ENCODE measurements around the gene RNF26. TPM values are rescaled to one million over a fixed set of nuclear protein-coding genes. Genes with fewer than 3 reads are reported as not detected.

RNF26 gene
- total RNA-seq, 2 donors from 2014 or later: 8.2 to 10.3 TPM

DNA sequence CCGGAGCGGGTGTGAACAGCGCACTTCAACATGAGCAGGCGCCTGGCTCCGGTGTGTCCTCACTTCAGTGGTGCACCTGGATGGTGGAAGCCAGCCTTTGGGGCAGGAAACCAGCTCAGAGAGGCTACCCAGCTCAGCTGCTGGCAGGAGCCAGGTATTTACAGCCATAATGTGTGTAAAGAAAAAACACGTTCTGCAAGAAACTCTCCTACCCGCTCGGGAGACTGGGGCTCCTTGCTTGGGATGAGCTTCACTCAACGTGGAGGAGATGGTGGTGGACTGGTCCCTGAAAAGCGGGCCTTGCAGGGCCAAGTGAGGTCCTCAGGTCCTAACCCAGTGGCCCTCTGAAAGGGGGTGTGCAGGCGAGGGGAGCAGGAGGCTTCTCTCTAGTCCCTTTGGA, 24.9 kb upstream of the RNF26 start:
- TF ChIP-seq, protein P1, sequence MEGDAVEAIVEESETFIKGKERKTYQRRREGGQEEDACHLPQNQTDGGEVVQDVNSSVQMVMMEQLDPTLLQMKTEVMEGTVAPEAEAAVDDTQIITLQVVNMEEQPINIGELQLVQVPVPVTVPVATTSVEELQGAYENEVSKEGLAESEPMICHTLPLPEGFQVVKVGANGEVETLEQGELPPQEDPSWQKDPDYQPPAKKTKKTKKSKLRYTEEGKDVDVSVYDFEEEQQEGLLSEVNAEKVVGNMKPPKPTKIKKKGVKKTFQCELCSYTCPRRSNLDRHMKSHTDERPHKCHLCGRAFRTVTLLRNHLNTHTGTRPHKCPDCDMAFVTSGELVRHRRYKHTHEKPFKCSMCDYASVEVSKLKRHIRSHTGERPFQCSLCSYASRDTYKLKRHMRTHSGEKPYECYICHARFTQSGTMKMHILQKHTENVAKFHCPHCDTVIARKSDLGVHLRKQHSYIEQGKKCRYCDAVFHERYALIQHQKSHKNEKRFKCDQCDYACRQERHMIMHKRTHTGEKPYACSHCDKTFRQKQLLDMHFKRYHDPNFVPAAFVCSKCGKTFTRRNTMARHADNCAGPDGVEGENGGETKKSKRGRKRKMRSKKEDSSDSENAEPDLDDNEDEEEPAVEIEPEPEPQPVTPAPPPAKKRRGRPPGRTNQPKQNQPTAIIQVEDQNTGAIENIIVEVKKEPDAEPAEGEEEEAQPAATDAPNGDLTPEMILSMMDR (IDR thresholded peaks at IDR 0.05): no peak
- Histone ChIP-seq H3K4me3 (no peak overlapping the region), H3K4me1 (no peaks in the 10 kb centered on the region), H3K9me3 (no peaks in the 10 kb centered on the region), H3K27me3 (no peaks in the 10 kb centered on the region), H3K36me3 (peaks cover 72% of the 10 kb centered on the region), H3K27ac (peak overlapping the region in 1 of 2 donors; percentile 16)
- no peak for DNase-seq (ENCODE audit: low spot score)

DNA sequence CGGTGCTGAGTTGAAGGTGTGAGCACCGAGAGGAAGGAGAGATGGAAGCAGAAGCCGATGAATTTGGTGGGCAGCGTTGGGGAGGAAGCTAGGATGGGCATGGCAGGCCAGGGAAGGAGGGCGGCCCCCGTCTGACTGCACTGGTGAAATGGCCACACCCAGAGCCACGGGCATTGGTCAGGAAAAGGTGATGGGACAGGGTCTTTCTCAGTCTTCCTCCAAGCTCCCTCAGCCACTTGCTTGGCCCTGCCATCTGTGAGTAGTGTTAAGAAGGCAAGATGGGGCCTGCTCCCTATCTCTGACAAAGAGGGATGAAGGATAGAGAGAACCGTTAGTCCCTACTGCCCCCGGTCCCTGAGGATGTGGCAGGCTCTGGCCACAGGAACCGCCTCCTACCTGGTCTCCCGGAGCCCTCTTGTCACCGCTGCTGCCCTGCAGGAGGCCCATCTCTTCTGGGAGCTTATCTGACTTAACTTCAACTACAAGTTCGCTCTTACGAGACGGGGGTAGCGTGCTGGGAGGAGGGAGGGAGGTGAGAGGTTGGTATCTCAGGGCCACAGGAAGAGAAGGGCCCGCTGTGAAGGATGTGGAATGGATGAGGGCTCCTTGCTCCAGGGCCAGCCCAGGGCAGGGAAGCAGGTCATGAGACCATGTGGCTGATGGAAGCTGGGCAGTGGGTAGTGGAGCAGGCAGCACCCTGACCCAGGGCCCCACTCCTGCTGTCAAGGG, 24.2 kb upstream of the RNF26 start:
- Histone ChIP-seq H3K27ac (peak overlapping the region in 1 of 2 donors; percentile 31), H3K9me3 (no peaks in the 10 kb centered on the region), H3K36me3 (peaks cover 78% of the 10 kb centered on the region), H3K4me3 (no peak overlapping the region), H3K27me3 (no peaks in the 10 kb centered on the region), H3K4me1 (peaks cover 0 to 2% of the 10 kb centered on the region in 2 donors)
- no peak for DNase-seq (ENCODE audit: low spot score)
- TF ChIP-seq, protein P1 (IDR thresholded peaks at IDR 0.05): no peak

DNA sequence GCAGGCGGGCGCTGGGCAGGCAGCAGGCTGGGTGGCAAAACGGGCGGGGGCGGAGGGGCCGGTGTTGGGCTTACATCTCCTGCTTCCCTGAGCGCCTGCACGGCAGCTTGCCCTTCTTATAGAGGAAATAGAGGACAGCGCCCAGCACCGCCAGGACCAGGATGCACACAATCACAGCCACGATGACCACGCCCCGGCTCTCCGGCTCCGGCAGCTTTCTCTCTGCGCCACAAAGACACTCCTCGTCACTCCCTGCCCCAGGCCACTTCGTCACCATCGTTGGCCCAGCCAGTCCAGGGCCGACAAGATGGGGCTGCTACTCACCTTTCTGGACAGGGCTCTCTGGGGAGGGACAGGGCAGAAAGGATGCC, 23.7 kb upstream of the RNF26 start:
- Histone ChIP-seq H3K27me3 (no peaks in the 10 kb centered on the region), H3K4me3 (no peak overlapping the region), H3K27ac (peak overlapping the region in 1 of 2 donors; percentile 31), H3K36me3 (peaks cover 78% of the 10 kb centered on the region), H3K4me1 (peaks cover 0 to 7% of the 10 kb centered on the region in 2 donors), H3K9me3 (no peaks in the 10 kb centered on the region)
- TF ChIP-seq, protein P1 (IDR thresholded peaks at IDR 0.05): no peak
- DNase-seq (ENCODE audit: low spot score): no peak

DNA sequence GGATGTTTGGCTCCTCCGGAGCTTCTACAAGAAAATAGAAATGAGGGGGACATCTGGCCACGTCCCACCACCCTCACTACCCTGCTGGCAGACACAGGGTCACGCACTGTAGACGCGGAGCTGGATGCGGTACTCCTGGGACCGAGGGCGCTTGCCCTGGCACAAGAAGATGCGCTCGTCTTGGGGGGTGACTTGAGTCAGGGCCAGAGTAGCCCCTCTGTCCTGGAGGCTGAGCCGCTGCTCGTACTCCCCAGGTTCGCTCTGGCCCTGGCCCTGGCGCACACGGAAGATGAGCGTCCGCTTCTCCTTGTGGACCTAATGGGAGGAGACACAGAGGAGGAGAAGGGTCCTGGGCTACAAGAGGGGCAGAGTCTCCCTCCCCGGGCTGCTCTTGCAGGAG, 19.6 kb upstream of the RNF26 start:
- Histone ChIP-seq H3K9me3 (no peaks in the 10 kb centered on the region), H3K4me1 (peaks cover 0 to 46% of the 10 kb centered on the region in 2 donors), H3K36me3 (peaks cover 53% of the 10 kb centered on the region), H3K27ac (peak overlapping the region; percentile 98 to 99), H3K27me3 (no peaks in the 10 kb centered on the region), H3K4me3 (peak overlapping the region; percentile 73 to 85)
- TF ChIP-seq, protein P1 (IDR thresholded peaks at IDR 0.05): no peak
- no peak for DNase-seq (ENCODE audit: low spot score)

DNA sequence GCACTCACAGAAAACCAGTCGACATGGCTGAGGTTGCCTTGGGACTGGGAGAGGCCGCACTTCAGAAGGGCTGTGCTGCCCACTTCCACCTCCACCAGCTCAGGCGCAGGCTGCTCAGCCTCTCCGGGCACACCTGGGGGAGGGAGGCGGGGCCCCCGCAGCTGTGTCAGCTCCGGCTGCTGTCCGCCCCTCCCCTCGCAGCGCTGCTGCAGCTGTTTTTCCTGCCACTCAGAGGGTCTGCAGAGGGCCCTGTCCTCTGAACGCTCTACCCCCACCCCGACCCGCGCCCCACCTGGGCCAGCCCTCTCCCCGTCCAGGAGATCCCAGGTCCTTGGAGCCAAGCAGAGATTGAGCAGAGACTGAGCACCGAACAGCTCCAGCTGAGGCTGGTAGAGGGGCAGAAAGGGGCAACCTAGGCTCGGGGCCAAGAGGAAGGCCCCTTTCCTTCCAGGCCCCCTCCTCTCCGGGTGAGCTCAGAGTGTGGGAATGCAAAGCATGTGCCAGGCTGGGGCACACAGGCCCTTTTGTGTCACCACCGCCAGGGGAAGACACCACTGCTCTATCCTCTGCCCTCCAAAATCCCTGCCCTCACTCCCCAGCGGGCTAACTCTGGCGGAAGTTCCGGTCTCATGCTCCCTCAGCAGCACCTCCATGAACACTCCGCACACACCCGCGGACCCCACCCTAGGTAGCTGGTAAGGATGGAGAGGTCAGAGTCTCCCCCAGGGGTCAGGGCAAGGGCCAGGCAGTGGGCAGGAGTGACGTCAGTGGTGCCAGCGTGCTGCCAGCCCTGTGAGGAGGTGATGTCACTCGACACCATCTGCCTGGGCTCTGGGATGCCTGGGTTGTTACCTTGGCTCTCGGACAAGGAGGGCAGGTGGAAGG, 19.0 kb upstream of the RNF26 start:
- H3K4me1 ChIP-seq: peaks cover 0 to 52% of the 10 kb centered on the region in 2 donors
- no peak for DNase-seq (ENCODE audit: low spot score)
- H3K9me3 ChIP-seq: no peaks in the 10 kb centered on the region

More for the DNA sequence above, 19.0 kb upstream of the RNF26 start:
- Histone ChIP-seq H3K4me3 (peak overlapping the region; percentile 73 to 85), H3K27me3 (no peaks in the 10 kb centered on the region), H3K27ac (peak overlapping the region; percentile 98 to 99), H3K36me3 (peaks cover 46% of the 10 kb centered on the region)
- TF ChIP-seq, protein P1 (IDR thresholded peaks at IDR 0.05): peak in 1 of 2 donors; percentile 43
